Karpas-422 (cell line): ENCODE results near the gene HSPA12A. TPM values are rescaled to one million over a fixed set of nuclear protein-coding genes. Genes with fewer than 3 reads are reported as not detected.

ENCODE experiments used
- DNase-seq: peaks from one replicate; pipeline ENCODE4 v3.0.0-alpha.2; 2015
- H2AFZ ChIP-seq: fragments of 200-600 bp; sonication (generic); 2 replicates; pipeline ENCODE4 v1.6.1; 2014; ENCODE audit warnings: antibody characterized with exemption, low read length, mixed read lengths
- H3K27ac ChIP-seq: fragments of 200-600 bp; sonication (generic); 2 replicates; pipeline ENCODE4 v1.5.1; 2014; ENCODE audit warnings: mild to moderate bottlenecking, low read length, moderate library complexity
- H3K27me3 ChIP-seq: fragments of 200-600 bp; sonication (generic); 2 replicates; pipeline ENCODE4 v1.6.1; 2014; ENCODE audit warnings: low read length, mixed read lengths
- H3K36me3 ChIP-seq: fragments of 200-600 bp; sonication (generic); 2 replicates; pipeline ENCODE4 v1.6.1; 2014; ENCODE audit warnings: low read length, mixed read lengths; ENCODE audit not compliant: insufficient read depth
- H3K4me1 ChIP-seq: fragments of 200-600 bp; sonication (generic); 2 replicates; pipeline ENCODE4 v1.6.1; 2014; ENCODE audit warnings: mild to moderate bottlenecking, low read length, mixed read lengths
- H3K4me2 ChIP-seq: fragments of 200-600 bp; sonication (generic); 2 replicates; pipeline ENCODE4 v1.6.1; 2014; ENCODE audit warnings: low read length, low read depth, mild to moderate bottlenecking; ENCODE audit not compliant: poor library complexity, severe bottlenecking
- H3K4me3 ChIP-seq: fragments of 200-600 bp; sonication (generic); 2 replicates; pipeline ENCODE4 v1.5.1; 2014; ENCODE audit warnings: mild to moderate bottlenecking, antibody characterized with exemption, low read length, mixed read lengths
- H3K79me2 ChIP-seq: fragments of 200-600 bp; sonication (generic); 2 replicates; pipeline ENCODE4 v1.6.1; 2014; ENCODE audit warnings: mild to moderate bottlenecking, low read length, mixed read lengths
- H3K9ac ChIP-seq: fragments of 200-600 bp; sonication (generic); 2 replicates; pipeline ENCODE4 v1.6.0; 2014; ENCODE audit warnings: low read length
- H3K9me2 ChIP-seq: fragments of 200-600 bp; sonication (generic), shearing (Covaris generic); replicated peaks from 2 replicates; pipeline ENCODE4 v1.6.0; 2014; ENCODE audit warnings: mild to moderate bottlenecking, low read length, moderate library complexity; ENCODE audit not compliant: insufficient read depth
- H3K9me3 ChIP-seq: fragments of 300-700, 200-600 bp; sonication (generic); 2 replicates; pipeline ENCODE4 v1.6.1; 2014; ENCODE audit warnings: low read length, mixed read lengths
- H4K20me1 ChIP-seq: fragments of 200-600 bp; sonication (generic); 2 replicates; pipeline ENCODE4 v1.6.1; 2014; ENCODE audit warnings: mild to moderate bottlenecking, antibody characterized with exemption, low read length, low read depth; ENCODE audit not compliant: insufficient read depth
- total RNA-seq: library from RNA; depleted of rRNA; stranded (reverse); fragments of >200 nt; shearing (Covaris generic); gene quantifications from 2 replicates; pipeline ENCODE4 v1.2.3, GENCODE V29; 2014; ENCODE audit warnings: low replicate concordance

The HSPA12A gene
- total RNA-seq, 1 experiment from 2014 or later, result 0.07 TPM

GRCh38 chr10:116704926-116705325 lies 37.4 kb downstream of the HSPA12A start:
- Histone ChIP-seq H3K4me3 (no peak overlapping the region), H4K20me1 (no peaks in the 10 kb centered on the region), H3K27ac (no peak overlapping the region), H3K9ac (no peak overlapping the region), H3K9me2 (no peaks in the 10 kb centered on the region), H3K27me3 (no peaks in the 10 kb centered on the region), H3K36me3 (no peaks in the 10 kb centered on the region), H3K4me2 (no peak overlapping the region), H2AFZ (no peak overlapping the region), H3K79me2 (no peaks in the 10 kb centered on the region), H3K4me1 (no peaks in the 10 kb centered on the region), H3K9me3 (no peaks in the 10 kb centered on the region)
- no peak for DNase-seq

- no peaks in the 10 kb centered on the region for H3K9me3 ChIP-seq
- H3K79me2 ChIP-seq, result no peaks in the 10 kb centered on the region
- H3K4me1 ChIP-seq, result no peaks in the 10 kb centered on the region
- no peaks in the 10 kb centered on the region for H4K20me1 ChIP-seq
- no peak overlapping the region for H3K4me3 ChIP-seq
- H3K27me3 ChIP-seq, result no peaks in the 10 kb centered on the region
- DNase-seq, result no peak
- H3K9me2 ChIP-seq, result no peaks in the 10 kb centered on the region
- no peak overlapping the region for H3K27ac ChIP-seq
- H3K36me3 ChIP-seq, result no peaks in the 10 kb centered on the region
- no peak overlapping the region for H3K9ac ChIP-seq
- H2AFZ ChIP-seq, result no peak overlapping the region
- no peak overlapping the region for H3K4me2 ChIP-seq
Measured at GRCh38 chr10:116702165-116702564, 40.2 kb downstream of the HSPA12A start.

- no peak overlapping the region for H3K27ac ChIP-seq
Measured at GRCh38 chr10:116699471-116700150, 42.8 kb downstream of the HSPA12A start.

DNA sequence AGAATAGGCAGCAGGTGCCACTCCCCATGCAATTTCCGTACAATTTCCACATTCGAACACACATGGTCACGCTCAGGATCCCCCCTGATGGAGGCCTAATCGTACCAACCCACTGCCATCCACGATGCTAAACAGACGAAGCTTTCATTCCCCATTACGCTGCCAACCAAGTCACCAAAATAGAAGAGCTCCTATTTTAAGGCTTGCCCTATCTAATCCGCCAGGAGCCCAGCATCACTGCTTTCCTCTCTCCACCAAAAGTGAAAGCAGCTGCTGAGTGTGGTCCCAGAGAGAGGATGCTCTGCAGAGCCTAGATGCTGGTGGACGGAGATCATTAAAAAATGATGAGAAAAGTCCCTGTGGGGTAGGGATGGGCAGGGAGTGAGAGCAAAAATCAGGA lies 43.3 kb downstream of the HSPA12A start:
- no peak for DNase-seq
- Histone ChIP-seq H3K27me3 (no peaks in the 10 kb centered on the region), H3K9me2 (no peaks in the 10 kb centered on the region), H2AFZ (no peak overlapping the region), H4K20me1 (no peaks in the 10 kb centered on the region), H3K9me3 (no peaks in the 10 kb centered on the region), H3K79me2 (no peaks in the 10 kb centered on the region), H3K4me1 (no peaks in the 10 kb centered on the region), H3K27ac (no peak overlapping the region), H3K9ac (no peak overlapping the region), H3K4me3 (no peak overlapping the region), H3K4me2 (no peak overlapping the region), H3K36me3 (no peaks in the 10 kb centered on the region)

More at GRCh38 chr10:116699471-116700150, 42.8 kb downstream of the HSPA12A start:
- DNase-seq, result no peak
- Histone ChIP-seq H3K9ac (no peak overlapping the region), H4K20me1 (no peaks in the 10 kb centered on the region), H3K9me3 (no peaks in the 10 kb centered on the region), H3K9me2 (no peaks in the 10 kb centered on the region), H3K4me1 (no peaks in the 10 kb centered on the region), H3K79me2 (no peaks in the 10 kb centered on the region), H3K27me3 (no peaks in the 10 kb centered on the region), H3K4me3 (no peak overlapping the region), H3K4me2 (no peak overlapping the region), H2AFZ (no peak overlapping the region), H3K36me3 (no peaks in the 10 kb centered on the region)

GRCh38 chr10:116698364-116698763 lies 44.0 kb downstream of the HSPA12A start:
- Histone ChIP-seq H3K9ac (no peak overlapping the region), H3K4me1 (no peaks in the 10 kb centered on the region), H3K9me2 (no peaks in the 10 kb centered on the region), H4K20me1 (no peaks in the 10 kb centered on the region), H3K27ac (no peak overlapping the region), H3K4me3 (no peak overlapping the region), H2AFZ (no peak overlapping the region), H3K79me2 (no peaks in the 10 kb centered on the region), H3K9me3 (no peaks in the 10 kb centered on the region), H3K27me3 (no peaks in the 10 kb centered on the region), H3K36me3 (no peaks in the 10 kb centered on the region), H3K4me2 (no peak overlapping the region)
- no peak for DNase-seq

GRCh38 chr10:116697816-116698215 lies 44.5 kb downstream of the HSPA12A start:
- H3K4me2 ChIP-seq, result no peak overlapping the region
- H3K36me3 ChIP-seq, result no peaks in the 10 kb centered on the region
- no peak overlapping the region for H2AFZ ChIP-seq
- no peaks in the 10 kb centered on the region for H3K9me3 ChIP-seq
- H3K4me3 ChIP-seq, result no peak overlapping the region
- H3K79me2 ChIP-seq, result no peaks in the 10 kb centered on the region
- H3K27me3 ChIP-seq, result no peaks in the 10 kb centered on the region
- no peak overlapping the region for H3K27ac ChIP-seq
- H4K20me1 ChIP-seq, result no peaks in the 10 kb centered on the region
- no peak for DNase-seq
- no peaks in the 10 kb centered on the region for H3K4me1 ChIP-seq
- H3K9me2 ChIP-seq, result no peaks in the 10 kb centered on the region
- no peak overlapping the region for H3K9ac ChIP-seq

DNA sequence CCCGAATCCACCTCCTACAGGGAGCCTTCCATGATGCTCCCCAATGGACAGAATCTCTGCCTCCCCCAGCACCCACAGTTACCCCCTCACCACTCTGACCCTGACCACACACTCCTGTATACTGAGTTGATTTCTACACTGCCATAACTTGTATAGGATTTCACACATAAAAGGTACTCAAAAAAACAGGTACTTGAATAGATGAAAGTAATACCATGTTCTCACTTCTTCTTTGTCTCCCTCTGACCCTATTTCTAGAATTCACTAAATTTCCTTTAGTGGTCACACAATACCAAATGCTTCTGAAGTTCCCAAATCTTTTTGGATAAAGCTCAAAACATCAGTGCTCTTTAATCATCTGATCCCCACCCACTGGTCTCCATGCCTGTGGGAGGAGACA lies 45.4 kb downstream of the HSPA12A start:
- Histone ChIP-seq H3K27ac (no peak overlapping the region), H4K20me1 (no peaks in the 10 kb centered on the region), H3K9me3 (no peaks in the 10 kb centered on the region), H3K4me3 (no peak overlapping the region), H2AFZ (no peak overlapping the region), H3K9ac (no peak overlapping the region), H3K27me3 (no peaks in the 10 kb centered on the region), H3K4me2 (no peak overlapping the region), H3K36me3 (no peaks in the 10 kb centered on the region), H3K9me2 (no peaks in the 10 kb centered on the region), H3K79me2 (no peaks in the 10 kb centered on the region), H3K4me1 (no peaks in the 10 kb centered on the region)
- DNase-seq, result no peak

GRCh38 chr10:116694927-116695268 lies 47.5 kb downstream of the HSPA12A start:
- Histone ChIP-seq H3K9ac (no peak overlapping the region), H3K27me3 (no peaks in the 10 kb centered on the region), H3K27ac (no peak overlapping the region), H2AFZ (no peak overlapping the region), H3K4me1 (no peaks in the 10 kb centered on the region), H3K4me3 (no peak overlapping the region), H3K36me3 (no peaks in the 10 kb centered on the region), H3K4me2 (no peak overlapping the region), H3K79me2 (no peaks in the 10 kb centered on the region), H3K9me2 (no peaks in the 10 kb centered on the region), H3K9me3 (no peaks in the 10 kb centered on the region), H4K20me1 (no peaks in the 10 kb centered on the region)
- no peak for DNase-seq
